BE2C (cell line): Measurements from ENCODE around the gene NDC1.

Experiments
- DNase-seq: peaks from one replicate; pipeline ENCODE4 v3.0.0-alpha.2; 2020
- H3K27me3 ChIP-seq: fragments of 250-450 bp; sonication (Bioruptor Pico); 2 replicates; pipeline ENCODE4 v1.5.1; 2020; ENCODE audit warnings: mild to moderate bottlenecking
- H3K36me3 ChIP-seq: fragments of 250-450 bp; sonication (Bioruptor Pico); 2 replicates; pipeline ENCODE4 v1.5.1; 2020; ENCODE audit warnings: mild to moderate bottlenecking
- H3K4me1 ChIP-seq: fragments of 250-450 bp; sonication (Bioruptor Pico); 2 replicates; pipeline ENCODE4 v1.5.1; 2020
- H3K4me3 ChIP-seq: 2 replicates; pipeline ENCODE4 v1.5.1; 2011; ENCODE audit warnings: low read depth, low read length
- H3K9me3 ChIP-seq: fragments of 250-450 bp; sonication (Bioruptor Pico); 2 replicates; pipeline ENCODE4 v1.5.1; 2020
- CTCF ChIP-seq: IDR thresholded peaks from 2 replicates; pipeline ENCODE4 v1.5.1; 2012; ENCODE audit warnings: mild to moderate bottlenecking, low read depth, low read length

Gene NDC1

GRCh38 chr1:53800621-53801020, 37.5 kb downstream of the NDC1 start:
- Histone ChIP-seq H3K4me1 (no peaks in the 10 kb centered on the region), H3K36me3 (no peaks in the 10 kb centered on the region), H3K4me3 (no peak overlapping the region), H3K9me3 (no peaks in the 10 kb centered on the region), H3K27me3 (no peaks in the 10 kb centered on the region)
- no peak for DNase-seq
- TF ChIP-seq CTCF: no peak

- Histone ChIP-seq H3K9me3 (no peaks in the 10 kb centered on the region), H3K36me3 (no peaks in the 10 kb centered on the region), H3K4me1 (no peaks in the 10 kb centered on the region), H3K4me3 (no peak overlapping the region), H3K27me3 (no peaks in the 10 kb centered on the region)
- DNase-seq: no peak
- TF ChIP-seq CTCF: no peak
Measured at GRCh38 chr1:53799141-53799540, 39.0 kb downstream of the NDC1 start.

GRCh38 chr1:53792806-53793205, 45.3 kb downstream of the NDC1 start:
- TF ChIP-seq CTCF: no peak
- DNase-seq: peak; percentile 33
- H3K9me3 ChIP-seq: no peaks in the 10 kb centered on the region
- H3K4me1 ChIP-seq: no peaks in the 10 kb centered on the region
- H3K36me3 ChIP-seq: no peaks in the 10 kb centered on the region; the same call in 1 of the 2 replicates
- no peaks in the 10 kb centered on the region for H3K27me3 ChIP-seq
- H3K4me3 ChIP-seq: no peak overlapping the region

GRCh38 chr1:53787655-53788054, 50.4 kb downstream of the NDC1 start:
- TF ChIP-seq CTCF: no peak
- Histone ChIP-seq H3K27me3 (no peaks in the 10 kb centered on the region), H3K4me1 (no peaks in the 10 kb centered on the region), H3K36me3 (no peaks in the 10 kb centered on the region; the same call in 1 of the 2 replicates), H3K9me3 (no peaks in the 10 kb centered on the region), H3K4me3 (no peak overlapping the region)
- DNase-seq: no peak

GRCh38 chr1:53783056-53783455, 55.0 kb downstream of the NDC1 start:
- Histone ChIP-seq H3K4me1 (no peaks in the 10 kb centered on the region), H3K9me3 (no peaks in the 10 kb centered on the region), H3K27me3 (no peaks in the 10 kb centered on the region), H3K36me3 (no peaks in the 10 kb centered on the region), H3K4me3 (no peak overlapping the region)
- no peak for TF ChIP-seq CTCF
- no peak for DNase-seq

GRCh38 chr1:53781654-53782053, 56.4 kb downstream of the NDC1 start:
- Histone ChIP-seq H3K4me1 (no peaks in the 10 kb centered on the region), H3K36me3 (no peaks in the 10 kb centered on the region; the same call in 1 of the 2 replicates), H3K27me3 (no peaks in the 10 kb centered on the region), H3K9me3 (no peaks in the 10 kb centered on the region), H3K4me3 (no peak overlapping the region)
- TF ChIP-seq CTCF: no peak
- no peak for DNase-seq
